HG03280 (cell line): Measurements from ENCODE around the gene FAM3C.

ENCODE experiments used
- ATAC-seq: cut with Tn5 transposase; IDR thresholded peaks from one replicate; pipeline ENCODE4 v1.9.1; 2021; ENCODE audit warnings: mild to moderate bottlenecking, moderate library complexity; ENCODE audit not compliant: unreplicated experiment

The FAM3C gene

DNA sequence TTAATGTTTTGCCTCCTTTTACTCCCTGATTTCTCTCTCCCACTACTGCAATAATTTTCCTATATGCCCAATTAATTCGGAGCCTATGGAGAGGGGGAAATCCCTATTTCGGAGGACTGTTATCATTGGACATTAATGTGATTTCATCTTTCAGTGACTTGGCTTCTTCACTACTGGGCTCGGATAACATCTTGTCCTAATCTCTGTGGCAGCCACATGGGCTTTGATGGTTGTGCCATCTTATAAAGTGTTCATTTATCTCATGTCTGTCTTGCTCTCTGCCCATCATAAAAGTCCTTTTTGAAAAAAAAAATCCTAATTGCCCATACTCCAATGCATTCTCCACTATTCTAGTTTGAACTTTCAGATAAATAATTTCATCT, 15.5 kb upstream of the FAM3C start:
- no peak for ATAC-seq

DNA sequence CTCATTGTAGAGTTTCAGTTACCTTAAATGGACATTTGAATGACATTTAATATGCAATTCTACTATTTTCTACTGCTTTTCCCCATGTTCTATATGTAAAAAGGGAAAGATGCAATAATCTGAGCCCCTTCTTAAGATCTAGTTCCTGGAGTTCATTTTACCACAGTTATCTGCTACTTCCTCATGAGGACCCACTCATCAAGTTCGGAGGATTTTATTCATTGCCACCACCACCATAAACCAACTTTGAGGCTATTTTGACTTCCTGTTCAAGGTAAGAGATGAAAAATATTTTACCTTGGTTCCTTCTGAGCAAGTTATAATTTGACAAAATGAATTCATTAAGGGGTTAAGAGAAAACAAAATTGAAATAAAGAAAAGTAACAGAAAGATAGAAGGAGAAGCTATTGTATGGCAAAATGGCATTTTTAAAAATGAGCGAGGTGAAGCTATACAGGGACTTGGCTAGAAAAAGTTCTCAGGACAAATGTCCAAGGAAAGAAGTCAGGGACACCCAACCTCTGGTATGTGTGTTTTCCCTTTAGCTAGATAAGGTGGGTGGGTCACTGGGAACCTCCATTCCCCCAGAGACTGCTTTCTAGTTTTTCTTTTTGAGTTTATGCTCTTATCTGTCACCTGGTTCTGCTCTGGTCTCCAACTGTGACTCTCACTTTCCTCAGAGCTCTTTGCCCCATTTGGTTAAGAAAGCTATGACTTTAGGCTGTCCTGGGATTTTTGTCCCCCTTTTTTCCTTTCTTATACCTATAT, 14.9 kb upstream of the FAM3C start:
- peak; percentile 61 for ATAC-seq

DNA sequence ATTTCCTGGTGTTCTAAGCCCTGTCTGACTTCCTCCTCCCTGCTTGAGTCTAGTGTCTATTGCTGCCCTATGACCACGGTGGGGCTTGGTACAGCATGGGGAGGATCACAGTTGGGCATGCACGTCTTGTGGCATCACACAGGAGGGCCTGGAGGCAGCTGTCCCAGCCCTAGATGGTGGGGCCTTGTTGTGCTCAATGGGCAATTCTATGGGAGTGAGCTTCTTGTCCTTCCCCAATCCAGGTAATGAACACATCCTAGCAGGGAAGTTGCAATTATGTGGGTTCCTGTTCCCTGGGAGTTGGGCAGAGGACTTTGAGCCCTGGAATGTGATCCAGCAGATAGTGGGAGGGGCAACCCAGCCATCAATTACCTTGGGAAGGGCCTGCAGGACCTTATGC, 10.8 kb upstream of the FAM3C start:
- ATAC-seq = no peak

DNA sequence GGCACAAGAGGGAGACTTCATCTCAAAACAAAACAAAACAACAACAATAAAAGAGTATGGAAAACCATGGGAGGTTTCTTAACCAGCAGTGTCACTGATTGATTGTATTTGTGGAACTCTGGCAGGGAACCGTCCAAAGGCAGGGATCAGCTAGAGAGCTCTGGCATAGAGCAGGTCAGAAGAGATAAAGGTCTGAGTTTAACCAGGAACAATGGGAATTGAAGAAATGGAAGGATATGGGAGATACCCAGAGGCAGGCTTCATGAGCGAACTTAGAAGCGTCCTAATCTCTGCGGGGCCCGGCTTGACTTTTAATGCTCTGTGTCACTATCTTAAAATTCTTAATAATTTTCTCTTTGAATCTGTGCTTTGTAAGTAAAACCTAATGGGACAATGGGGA, 10.4 kb upstream of the FAM3C start:
- ATAC-seq = no peak

DNA sequence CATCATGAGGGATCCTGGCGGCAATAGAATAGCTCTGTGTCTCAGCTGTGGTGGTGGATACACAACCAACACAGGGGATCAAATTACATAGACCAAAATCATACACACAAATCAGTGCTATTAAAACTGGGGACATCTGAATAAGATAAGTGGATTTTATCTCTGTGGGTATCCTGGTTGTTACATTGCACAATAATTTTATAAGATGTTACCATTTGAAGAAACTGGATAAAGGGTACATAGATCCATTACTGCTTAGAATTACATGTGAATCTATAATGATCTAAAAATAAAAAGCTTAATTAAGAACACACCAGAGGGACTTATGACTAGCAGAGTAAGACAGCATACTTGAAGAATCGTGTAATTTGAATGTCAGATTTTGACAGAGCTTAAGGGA, 8.2 kb upstream of the FAM3C start:
- no peak for ATAC-seq

DNA sequence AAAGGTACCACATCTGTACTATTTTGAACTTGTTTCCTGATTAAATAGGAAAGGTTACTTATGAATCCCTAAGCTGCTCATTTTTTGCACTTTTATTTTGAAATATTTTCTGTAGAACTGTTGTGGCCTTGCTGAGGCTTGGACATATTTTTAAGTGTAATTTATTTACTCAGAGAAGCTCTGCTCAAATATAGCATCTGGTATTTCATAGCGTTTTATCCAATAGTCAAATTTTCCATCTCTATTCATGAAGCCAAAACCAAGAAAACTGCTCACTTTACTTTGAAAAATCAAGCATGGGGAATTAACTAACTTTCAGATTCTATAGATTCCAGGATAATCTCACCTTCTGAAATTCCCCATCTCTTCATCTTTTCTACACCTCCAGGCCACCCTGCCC, 6.6 kb upstream of the FAM3C start:
- no peak for ATAC-seq

DNA sequence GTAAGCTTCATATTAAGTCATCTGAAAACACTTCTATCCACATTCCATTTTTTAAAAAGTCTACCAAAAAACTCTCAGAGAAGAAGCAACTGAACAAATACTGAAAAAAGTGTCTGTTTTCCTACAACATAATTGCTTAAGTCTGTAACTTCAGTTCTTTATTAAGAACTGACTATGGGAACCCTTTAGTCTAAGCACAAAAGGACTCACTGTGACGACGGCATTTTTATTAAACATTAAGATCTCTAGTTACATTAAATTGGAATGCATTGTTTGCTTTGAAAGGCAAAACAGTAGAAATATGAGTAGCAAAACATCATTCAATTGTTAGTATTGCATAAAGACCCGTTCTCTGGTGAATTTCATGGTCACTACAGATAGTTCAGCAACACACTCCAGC, 5.8 kb upstream of the FAM3C start:
- ATAC-seq = no peak

DNA sequence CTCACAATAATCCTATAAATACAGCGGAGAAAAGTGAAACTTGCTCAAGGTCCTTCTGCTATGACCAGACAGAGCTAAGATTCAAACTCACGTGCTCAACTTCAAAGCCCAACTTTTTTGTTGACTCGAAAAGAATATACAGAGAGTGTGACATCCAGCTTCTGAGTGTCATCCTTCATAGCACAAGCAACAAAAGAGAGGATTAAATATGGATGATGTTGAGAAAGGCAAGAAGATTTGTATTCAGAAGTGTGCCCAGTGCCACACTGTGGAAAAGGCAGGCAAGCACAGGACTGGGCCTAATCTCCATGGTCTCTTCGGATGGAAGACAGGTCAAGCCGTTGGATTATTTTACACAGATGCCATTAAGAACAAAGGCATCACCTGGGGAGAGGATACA, 2.1 kb upstream of the FAM3C start:
- no peak for ATAC-seq

DNA sequence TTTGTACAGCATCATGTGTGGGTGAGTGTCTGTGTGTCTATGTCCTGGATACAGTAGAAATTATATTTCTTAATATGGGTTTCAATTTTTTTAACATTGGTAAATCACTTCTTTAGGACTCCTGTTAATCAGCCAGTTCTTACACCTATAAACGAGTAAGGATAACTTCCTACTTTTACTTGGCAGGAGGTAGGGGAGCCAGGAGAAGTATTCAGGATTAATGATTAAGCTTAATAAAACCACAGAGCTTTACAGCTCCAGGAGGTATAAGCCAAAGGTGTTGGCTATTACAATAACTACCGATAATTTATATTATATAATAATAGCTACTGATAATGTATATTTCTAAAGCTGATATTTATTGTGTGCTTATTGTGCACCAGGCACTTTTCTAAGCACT, 1.7 kb upstream of the FAM3C start:
- no peak for ATAC-seq

DNA sequence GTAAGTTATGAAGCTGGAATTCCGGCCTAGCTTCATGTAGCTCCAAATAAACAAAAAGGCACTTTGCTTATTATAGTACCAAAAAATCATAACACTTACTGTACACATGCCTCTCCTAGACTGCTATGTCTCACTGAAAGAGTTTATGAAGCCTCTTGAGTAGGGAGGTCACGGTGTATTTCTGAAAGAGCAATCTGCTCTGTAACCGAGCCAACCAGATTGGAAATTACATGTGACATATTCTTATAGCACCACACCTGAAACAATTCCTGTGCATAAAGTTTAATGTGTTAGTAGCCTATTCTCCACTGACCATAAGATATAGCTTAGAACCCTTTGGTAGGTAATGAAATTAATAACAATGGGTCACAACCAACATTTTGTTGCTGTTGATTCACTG, 1.3 kb upstream of the FAM3C start:
- no peak for ATAC-seq

DNA sequence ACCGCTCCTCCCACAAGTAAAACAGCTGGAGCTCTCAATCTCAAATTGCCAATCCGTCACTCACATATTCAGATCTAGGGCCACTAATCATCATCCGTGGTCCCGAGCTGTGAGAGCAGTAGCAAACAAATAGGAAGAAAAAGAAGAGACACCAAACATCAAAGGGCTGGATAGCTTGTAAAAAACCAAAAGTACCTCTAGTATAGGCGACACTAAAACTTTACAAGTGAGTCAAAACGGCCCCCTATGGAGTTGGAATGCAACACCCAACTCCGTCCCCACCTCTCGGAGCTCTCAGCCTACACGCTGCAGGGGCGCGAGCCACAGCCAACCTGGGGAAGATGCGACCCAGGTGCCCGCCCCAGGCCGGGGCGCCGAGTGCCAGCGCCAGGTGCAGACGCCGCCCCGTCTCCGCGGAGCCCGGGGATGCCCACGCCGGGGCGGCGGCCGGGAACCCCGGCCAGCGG, 581 bp downstream of the FAM3C start:
- peak; percentile 42 for ATAC-seq

DNA sequence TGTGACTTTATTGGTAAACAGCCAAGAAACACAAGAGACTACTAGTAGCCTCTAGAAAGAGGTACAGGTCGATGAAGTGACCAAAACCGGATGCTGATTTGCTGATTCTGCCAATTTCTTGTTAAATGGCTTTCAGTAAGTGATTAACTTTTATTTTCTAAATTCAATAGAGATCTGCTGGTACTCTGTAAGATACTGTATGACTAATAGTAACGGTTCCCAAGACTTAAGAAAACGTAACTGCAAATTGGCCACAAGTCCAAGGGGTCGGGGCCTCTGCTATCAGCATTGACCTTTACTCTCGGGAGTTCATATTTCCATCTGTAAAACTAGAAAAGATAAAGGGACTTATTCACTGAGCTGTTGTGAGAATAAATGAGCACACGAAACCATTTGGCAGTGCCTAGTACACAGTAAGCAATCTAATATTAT, 1.4 kb downstream of the FAM3C start:
- no peak for ATAC-seq

DNA sequence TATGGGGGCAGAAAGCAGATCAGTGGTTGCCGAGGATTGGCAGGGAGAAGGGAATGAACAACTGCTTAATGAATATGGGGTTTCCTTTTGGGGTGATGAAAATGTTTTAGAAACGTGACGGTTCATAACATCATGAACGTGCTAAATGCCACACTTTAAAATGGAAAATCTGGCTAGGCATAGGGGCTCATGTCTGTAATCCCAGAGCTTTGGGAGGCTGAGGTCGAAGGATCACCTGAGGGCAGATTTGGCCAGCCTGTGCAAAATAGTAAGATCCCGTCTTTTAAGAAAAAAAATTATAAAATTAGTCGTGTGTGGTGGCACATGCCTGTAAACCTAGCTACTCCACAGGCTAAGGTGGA, 3.1 kb downstream of the FAM3C start:
- ATAC-seq = no peak

DNA sequence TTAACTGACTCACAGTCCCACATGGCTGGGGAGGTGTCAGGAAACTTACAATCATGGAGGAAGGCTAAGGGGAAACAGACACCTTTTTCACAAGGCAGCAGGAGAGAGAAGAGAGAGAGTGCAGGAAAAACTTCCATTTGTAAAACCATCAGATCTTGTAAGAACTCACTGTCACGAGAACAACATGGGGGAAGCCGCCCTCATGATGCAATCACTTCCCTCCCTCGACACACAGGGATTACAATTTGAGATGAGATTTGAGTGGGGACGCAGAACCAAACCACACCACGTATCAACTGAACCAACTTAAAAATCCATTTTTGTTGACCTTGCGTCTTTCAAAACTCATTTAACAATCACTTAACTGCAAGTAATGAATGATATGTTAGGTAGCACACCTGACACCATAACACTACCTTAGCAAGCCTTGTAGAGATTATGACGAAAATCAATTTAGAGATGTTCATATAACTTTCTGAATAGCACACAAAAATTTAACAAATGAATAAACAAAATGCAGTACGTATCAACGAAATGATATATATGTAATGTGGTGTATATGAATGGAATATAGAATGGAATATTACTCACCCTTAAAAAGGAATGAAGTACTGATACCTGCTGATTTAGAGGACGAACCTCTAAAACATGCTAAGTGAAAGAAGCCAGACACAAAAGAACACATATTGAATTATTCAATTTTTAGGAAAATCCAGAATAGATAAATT, 3.7 kb downstream of the FAM3C start:
- no peak for ATAC-seq

DNA sequence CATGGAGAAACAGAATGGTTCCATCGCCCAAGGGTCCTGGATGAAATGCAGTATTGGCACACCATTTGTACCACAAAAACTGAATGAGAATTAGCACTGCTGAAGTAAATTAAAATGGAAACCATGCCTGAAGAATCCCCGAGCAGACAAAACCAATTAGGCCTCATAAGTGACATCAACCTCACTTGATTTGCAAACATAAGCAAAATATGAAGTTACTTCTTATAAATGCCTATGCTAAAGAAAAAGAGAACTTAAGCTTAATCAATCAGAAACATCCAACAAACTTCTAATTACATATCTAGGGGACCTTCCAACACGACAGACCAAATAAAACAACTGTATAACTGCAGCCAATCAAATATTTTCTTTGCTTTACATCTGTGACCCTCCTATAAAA, 4.4 kb downstream of the FAM3C start:
- no peak for ATAC-seq

DNA sequence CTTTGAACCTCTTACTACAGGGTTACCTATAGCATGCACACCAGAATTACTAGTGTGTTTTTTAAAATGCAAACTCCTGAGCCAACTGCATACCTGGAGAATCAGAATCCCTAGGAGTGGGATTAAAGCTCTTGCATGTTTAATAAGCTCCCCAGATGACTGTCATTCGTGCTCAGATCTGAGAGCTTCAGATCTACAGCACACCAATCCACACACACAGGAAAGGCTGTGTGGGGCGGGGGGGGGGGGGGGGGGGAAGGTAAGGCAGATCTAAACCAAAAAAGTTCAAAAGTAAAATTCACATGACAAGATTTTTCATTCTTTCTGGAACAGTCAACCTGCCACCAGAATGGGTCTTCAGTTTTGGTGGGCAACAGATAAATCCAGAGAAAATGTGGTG, 5.5 kb downstream of the FAM3C start:
- no peak for ATAC-seq

DNA sequence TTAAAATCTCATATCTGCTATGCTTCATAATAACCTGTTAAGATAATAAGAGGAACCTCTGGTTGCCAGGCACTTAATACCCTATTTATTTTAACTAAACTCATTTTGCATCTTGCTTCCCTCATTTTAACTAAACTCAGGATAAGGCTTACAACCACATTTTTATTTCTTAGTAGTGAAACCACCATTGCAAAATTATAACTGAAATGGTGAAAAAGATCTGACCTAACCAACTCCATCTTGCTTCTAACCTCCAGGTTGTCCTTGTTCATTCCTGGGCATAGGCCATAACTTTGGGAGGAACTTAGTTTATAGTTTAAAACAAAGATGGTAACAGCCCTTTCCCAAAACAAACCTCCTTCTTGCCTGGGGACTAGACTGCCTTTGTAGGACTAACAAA, 6.0 kb downstream of the FAM3C start:
- ATAC-seq = no peak

DNA sequence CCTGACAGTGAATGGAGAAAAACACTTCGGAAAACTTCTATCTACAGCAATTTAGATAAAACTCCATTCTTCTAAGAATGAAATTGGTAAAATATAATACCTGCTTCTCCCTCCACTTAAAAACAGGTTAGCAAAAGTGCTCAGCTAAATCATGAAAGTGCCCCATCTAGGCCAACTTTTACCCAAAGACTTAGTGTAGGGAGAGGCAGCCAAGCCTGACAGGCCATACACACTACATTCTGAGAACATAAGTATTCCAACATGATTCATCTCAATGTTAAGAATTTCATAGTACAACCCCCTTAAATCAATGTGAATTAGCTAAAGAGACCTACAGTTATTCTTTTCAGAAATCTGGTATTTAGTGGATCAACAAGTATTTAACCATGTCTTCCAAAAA, 7.2 kb downstream of the FAM3C start:
- no peak for ATAC-seq

DNA sequence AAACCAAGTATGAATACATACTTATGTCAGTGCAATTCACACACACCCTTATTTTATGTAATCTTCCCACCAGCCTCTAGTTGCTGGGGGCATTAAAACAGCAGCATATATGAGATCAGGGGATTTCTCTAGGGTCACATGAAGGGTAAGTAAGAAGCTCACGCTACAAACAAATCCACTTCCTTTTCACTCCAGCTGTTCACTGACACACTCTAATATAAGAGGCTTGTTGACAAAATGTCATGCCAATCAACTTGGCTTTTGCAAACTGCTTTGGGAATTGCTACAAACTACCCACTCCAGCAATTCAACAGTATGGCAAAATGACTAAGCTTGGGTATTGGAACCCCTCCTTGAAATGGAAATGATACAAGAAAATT, 10.3 kb downstream of the FAM3C start:
- ATAC-seq = peak; percentile 94

DNA sequence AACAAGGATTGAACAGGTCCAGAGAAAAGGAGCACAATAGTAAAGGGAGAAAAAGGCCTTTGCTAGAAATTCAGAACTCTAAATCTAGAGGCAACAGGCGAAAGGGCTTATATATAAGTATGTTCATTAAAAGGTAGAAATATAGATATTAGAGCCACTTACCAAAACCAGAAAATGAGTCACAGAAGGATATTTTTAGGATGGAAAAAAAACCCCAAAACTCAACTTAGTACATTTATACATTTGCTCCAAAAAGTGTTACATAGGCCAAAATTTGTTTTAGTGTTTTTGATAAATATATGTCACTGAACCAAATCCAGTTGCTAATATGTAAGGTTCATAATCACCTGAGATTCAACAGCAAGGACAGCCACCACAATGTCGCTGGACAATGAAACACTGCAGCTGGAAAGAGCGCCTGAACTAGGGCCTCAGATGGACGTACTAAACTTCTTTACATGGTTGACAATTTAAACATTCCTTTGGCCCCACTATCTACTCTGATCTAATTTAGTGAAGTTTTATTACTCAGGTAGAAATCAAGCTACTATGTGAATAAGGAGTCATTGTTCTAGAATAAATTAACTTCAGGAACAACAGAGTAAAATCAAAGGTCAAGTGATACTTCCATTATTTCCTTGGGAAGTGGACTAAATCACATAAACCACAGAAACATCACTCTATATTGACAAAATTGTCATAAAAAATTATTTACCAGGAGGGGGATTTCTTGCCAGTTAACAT, 10.9 kb downstream of the FAM3C start:
- no peak for ATAC-seq

DNA sequence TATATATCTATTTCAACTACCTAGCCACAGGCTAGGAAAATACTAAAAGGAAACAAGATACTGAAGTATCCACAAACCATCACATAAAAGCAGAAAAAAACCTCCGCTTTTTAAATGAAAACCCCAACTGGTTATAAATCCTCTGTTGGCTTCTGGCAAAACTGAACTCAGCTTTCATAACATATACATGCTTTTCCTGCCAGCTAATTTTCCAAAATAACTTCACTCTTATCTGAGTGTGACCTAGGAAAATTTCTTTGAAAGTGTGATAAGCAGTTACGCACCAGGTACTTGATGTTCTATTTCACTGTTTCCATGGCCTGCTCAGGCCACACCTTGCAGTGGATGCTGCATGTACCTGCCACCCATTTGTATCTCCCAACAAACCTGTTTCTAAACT, 11.8 kb downstream of the FAM3C start:
- ATAC-seq = no peak
